Left ventricle myocardium inferior (tissue), 1 donor: ENCODE measurements around the gene R3HDM2. TPM values are rescaled to one million over a fixed set of nuclear protein-coding genes. Genes with fewer than 3 reads are reported as not detected.

ENCODE experiments used
- DNase-seq: peaks from one replicate; pipeline ENCODE4 v3.0.0-alpha.2; 2020
- H3K27ac ChIP-seq: fragments of 200-600 bp; replicated peaks from 2 replicates; pipeline ENCODE4 v1.8.0; 2021
- H3K27me3 ChIP-seq: fragments of 200-600 bp; 2 replicates; pipeline ENCODE4 v1.8.0; 2021; ENCODE audit warnings: low read depth
- H3K36me3 ChIP-seq: fragments of 200-600 bp; 2 replicates; pipeline ENCODE4 v1.8.0; 2021
- H3K4me1 ChIP-seq: fragments of 200-600 bp; 2 replicates; pipeline ENCODE4 v1.8.0; 2021
- H3K4me3 ChIP-seq: fragments of 200-600 bp; 2 replicates; pipeline ENCODE4 v1.8.0; 2021; ENCODE audit warnings: mild to moderate bottlenecking, moderate library complexity
- H3K9me3 ChIP-seq: fragments of 200-600 bp; replicated peaks from 2 replicates; pipeline ENCODE4 v1.8.0; 2021
- intact Hi-C: fragments of 100-400 bp; cut with micrococcal nuclease; formaldehyde crosslinking; loops from one replicate; pipeline ENCODE4 v1.11.0; 2022
- total RNA-seq: library from RNA; stranded (reverse); fragmentation: NEBNext Ultra II Directional; extraction: Animal tissue kit (Norgen Biotek cat#: 25700); gene quantifications from one replicate; pipeline ENCODE4 v1.2.1, GENCODE V29; 2021
- TF ChIP-seq, protein P1 (sequence below): fragments of 200-600 bp; IDR thresholded peaks from 2 replicates; pipeline ENCODE4 v1.8.0; 2021; ENCODE audit warnings: antibody characterized with exemption, mild to moderate bottlenecking, borderline replicate concordance
- donor health status: DM: no; HTN: yes; CAD: no; lungs with severe emphysema.

R3HDM2 gene
- total RNA-seq, 1 donor from 2014 or later = 63.1 TPM

DNA sequence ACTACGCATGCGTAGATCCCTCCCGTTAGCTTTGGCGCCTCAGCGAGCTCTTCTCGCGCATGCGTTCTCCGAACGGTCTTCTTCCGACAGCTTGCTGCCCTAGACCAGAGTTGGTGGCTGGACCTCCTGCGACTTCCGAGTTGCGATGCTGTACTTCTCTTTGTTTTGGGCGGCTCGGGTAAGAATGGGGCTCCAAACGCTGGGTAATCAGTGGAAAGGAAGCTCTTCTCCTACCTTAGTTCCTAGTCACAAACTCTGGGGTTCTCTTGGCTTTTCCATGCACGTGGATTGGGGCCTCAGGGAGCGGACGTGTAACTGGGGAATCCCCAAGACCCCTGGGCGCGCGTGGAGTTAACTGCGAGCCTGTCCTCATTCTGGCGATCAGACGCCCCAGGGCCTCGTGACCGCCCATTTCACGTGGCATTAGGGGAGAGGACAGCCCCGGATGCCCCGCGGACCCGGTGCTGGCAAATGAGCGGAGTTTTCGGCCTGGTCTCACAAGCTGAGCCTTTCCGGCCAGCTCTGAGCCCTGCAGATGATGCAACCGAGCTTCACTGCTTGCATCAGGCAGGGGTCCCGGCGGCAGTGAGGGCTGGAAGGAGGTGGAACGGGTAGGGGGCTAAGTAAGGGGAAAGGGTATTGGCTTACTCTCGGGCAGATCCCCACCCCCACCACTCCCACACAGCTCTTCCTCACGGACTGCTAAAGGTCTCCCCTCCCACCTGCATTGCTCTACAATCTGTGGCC, 201.0 kb downstream of the R3HDM2 start, which contains the start of gene SHMT2:
SHMT2 (plus strand) TSS at position 78 of the 747 bp plus-strand sequence; CDS start at position 146, 68 bp downstream.
- peaks cover 34% of the 10 kb centered on the region for H3K27me3 ChIP-seq
- peak; percentile 92 for DNase-seq
- peaks cover 55% of the 10 kb centered on the region for H3K4me1 ChIP-seq
- peak within 1 kb of the TSS; percentile 83 for H3K27ac ChIP-seq
- peak within 1 kb of the TSS; percentile 83 for H3K4me3 ChIP-seq
- no peaks in the 10 kb centered on the region for H3K9me3 ChIP-seq
- intact Hi-C loops = no loop called here
- TF ChIP-seq, protein P1, sequence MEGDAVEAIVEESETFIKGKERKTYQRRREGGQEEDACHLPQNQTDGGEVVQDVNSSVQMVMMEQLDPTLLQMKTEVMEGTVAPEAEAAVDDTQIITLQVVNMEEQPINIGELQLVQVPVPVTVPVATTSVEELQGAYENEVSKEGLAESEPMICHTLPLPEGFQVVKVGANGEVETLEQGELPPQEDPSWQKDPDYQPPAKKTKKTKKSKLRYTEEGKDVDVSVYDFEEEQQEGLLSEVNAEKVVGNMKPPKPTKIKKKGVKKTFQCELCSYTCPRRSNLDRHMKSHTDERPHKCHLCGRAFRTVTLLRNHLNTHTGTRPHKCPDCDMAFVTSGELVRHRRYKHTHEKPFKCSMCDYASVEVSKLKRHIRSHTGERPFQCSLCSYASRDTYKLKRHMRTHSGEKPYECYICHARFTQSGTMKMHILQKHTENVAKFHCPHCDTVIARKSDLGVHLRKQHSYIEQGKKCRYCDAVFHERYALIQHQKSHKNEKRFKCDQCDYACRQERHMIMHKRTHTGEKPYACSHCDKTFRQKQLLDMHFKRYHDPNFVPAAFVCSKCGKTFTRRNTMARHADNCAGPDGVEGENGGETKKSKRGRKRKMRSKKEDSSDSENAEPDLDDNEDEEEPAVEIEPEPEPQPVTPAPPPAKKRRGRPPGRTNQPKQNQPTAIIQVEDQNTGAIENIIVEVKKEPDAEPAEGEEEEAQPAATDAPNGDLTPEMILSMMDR = no peak
- H3K36me3 ChIP-seq = peaks cover 36% of the 10 kb centered on the region

DNA sequence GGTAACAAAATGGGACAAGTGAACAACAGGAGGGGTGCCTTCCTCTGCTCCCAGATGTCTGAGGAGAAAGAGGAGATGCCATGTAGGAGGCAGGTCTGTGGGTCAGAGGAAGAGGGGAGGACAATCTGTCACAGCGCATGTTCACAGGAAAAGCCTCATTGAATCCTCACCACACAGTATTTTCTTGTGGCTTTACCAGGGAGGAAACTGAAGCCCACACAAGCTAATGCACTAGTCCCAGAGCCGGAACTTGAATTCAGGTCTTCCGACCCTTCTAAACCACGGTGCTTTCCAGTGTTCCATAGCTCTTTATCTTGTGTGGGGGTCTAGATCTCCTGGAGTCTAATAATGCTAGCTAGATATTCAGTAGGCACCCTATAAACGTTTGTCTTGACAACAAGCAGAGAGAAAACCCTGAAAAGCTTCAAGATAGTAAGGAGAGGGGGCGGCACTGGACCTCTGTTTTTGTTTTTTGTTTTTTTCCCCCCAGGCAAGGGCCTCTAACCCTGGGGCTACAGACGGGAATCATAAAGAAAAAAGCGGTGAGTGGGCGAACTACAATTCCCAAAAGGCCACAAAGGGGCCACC, 201.7 kb downstream of the R3HDM2 start:
- H3K4me3 ChIP-seq = peak overlapping the region; percentile 83
- intact Hi-C loops = no loop called here
- H3K27ac ChIP-seq = peak overlapping the region; percentile 83
- H3K27me3 ChIP-seq = peaks cover 37% of the 10 kb centered on the region
- H3K36me3 ChIP-seq = peaks cover 30% of the 10 kb centered on the region
- peaks cover 54% of the 10 kb centered on the region for H3K4me1 ChIP-seq
- DNase-seq = no peak
- H3K9me3 ChIP-seq = no peaks in the 10 kb centered on the region
- TF ChIP-seq, protein P1 = peak; percentile 39

DNA sequence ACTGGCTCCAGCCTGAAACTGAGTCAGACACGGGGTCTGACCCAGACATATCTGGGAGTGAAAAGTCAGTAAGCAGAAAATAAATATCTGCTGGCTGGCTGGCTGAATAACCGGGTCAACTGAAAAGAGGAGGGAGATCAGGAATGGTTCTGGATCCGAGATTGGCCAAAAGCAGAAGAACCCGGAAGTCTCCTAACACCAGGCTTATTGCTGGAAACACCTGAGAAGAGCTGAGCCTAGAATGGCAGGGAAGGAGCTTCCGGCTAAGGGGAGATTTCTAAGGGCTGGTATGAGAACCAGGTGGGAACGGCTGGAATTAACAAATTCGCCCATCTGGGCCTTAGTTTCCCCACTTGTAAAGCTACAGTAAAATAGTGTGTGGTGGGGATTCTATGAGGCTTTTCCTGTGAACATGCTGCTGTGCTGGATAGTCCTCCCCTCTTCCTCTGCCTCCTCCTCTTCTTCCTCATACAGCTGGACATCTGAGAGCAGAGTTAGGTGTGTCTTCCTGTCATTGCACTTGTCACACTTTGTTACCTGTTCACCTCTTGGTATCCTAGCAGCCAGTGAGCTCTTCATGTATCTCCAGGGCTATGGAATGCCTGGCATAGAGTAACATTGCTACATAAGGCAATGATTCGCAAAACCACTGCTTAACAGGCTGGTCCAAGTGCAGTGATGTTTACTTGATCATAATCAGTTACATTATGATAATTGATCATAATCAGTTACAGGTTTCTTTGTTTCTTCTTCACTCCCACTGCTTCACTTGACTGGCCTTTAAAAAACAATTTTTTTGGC, 203.3 kb downstream of the R3HDM2 start:
- Histone ChIP-seq H3K4me1 (peaks cover 45% of the 10 kb centered on the region), H3K36me3 (peaks cover 13% of the 10 kb centered on the region), H3K4me3 (peak overlapping the region; percentile 45), H3K9me3 (no peaks in the 10 kb centered on the region), H3K27me3 (peaks cover 53% of the 10 kb centered on the region), H3K27ac (no peak overlapping the region)
- DNase-seq = no peak
- TF ChIP-seq, protein P1 = no peak
- intact Hi-C loops = no loop called here

DNA sequence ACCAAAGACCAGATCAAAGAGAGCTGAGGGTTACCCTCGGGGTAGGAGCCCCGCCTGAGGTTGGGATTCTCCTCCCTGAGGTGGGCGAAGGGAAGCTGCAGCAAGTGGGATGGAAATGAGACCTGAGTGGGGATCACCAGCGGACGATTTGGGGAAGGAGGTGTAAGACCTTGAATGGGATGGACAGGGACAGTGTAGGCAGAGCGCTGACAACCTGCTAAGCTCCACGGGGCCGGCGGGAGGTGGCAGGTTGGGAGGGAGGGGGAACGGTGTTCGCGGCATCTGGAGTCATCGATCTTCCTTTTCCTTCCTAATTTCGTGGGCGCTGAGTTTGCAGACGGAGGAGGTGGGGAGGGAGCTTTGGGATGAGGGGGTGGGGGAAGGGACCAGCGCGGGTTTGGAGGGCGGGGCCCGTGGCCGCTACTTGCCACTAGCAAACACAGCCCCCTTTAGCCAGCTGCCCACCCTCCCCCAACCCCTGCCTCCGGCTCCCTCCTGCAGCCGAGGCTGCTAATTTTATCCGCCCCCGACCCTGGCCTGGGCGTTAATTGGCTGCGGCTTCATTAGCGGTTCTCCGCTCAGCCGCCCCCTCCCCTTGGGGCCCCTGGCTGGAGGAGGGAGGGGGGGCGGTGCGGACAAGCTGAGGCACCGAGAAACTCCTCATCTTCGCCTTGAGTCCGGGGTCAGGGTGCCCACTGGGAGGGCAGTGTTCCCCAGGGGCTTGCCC, 204.1 kb downstream of the R3HDM2 start:
- no peak for DNase-seq
- H3K4me1 ChIP-seq = peaks cover 45% of the 10 kb centered on the region
- H3K27ac ChIP-seq = no peak overlapping the region
- TF ChIP-seq, protein P1 = no peak
- H3K9me3 ChIP-seq = no peaks in the 10 kb centered on the region
- peak overlapping the region; percentile 45 for H3K4me3 ChIP-seq
- H3K27me3 ChIP-seq = peaks cover 61% of the 10 kb centered on the region
- peaks cover 6% of the 10 kb centered on the region for H3K36me3 ChIP-seq
- intact Hi-C loops = no loop called here

DNA sequence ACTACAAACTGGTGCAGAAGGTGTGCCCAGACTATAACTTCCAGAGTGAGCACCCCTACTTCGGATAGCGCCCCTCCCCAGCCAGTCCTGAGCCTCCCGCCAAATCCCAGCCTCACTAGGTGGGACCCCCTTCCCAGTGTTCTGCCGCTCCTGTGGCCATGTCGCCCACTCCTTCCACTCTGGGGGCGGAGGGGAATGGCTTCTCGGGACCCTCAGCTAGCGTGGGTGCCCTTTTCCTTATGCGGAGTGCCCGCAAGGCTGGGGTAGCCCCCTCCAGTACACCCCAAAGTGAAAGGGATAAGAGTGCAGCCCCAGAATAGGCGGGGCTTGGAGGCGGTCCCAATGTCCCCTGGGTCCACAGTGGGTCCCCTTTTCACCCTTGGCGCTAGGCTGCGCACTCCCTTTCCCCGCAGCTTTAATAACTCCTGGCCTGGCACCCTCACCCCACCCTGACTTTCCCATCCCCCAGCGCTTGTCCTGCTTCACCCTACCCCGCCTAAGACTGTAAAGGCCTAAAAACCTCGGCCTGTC, 205.1 kb downstream of the R3HDM2 start:
- H3K9me3 ChIP-seq = no peaks in the 10 kb centered on the region
- TF ChIP-seq, protein P1 = no peak
- H3K4me1 ChIP-seq = peaks cover 37% of the 10 kb centered on the region
- no peak for DNase-seq
- H3K27ac ChIP-seq = no peak overlapping the region
- intact Hi-C loops = no loop called here
- H3K27me3 ChIP-seq = peaks cover 71% of the 10 kb centered on the region
- no peaks in the 10 kb centered on the region for H3K36me3 ChIP-seq
- no peak overlapping the region for H3K4me3 ChIP-seq
